MM.1S (cell line): Measurements from ENCODE around the gene XK.

Source experiments
- CTCF ChIP-seq: fragments of 300-600 bp; sonication (generic); IDR thresholded peaks from 2 replicates; pipeline ENCODE4 v1.5.1; 2016; ENCODE audit warnings: antibody characterized with exemption, low read length, mixed read lengths
- EZH2 ChIP-seq: fragments of 300-600 bp; sonication (generic); optimal IDR thresholded peaks from 2 replicates; pipeline ENCODE3; 2017; ENCODE audit warnings: low read depth, mild to moderate bottlenecking, antibody characterized with exemption, low read length, mixed read lengths
- EZH2phosphoT487 ChIP-seq: fragments of 300-600 bp; sonication (generic); IDR thresholded peaks from 2 replicates; pipeline ENCODE4 v1.6.1; 2018; ENCODE audit warnings: antibody characterized with exemption, low read length

- no peak for TF ChIP-seq CTCF
- no peak for TF ChIP-seq EZH2
- no peak for TF ChIP-seq EZH2phosphoT487
Observed at GRCh38 chrX:37646254-37646653, 39.3 kb upstream of the XK start.
